ENCODE data around the gene GAB3.

DNA sequence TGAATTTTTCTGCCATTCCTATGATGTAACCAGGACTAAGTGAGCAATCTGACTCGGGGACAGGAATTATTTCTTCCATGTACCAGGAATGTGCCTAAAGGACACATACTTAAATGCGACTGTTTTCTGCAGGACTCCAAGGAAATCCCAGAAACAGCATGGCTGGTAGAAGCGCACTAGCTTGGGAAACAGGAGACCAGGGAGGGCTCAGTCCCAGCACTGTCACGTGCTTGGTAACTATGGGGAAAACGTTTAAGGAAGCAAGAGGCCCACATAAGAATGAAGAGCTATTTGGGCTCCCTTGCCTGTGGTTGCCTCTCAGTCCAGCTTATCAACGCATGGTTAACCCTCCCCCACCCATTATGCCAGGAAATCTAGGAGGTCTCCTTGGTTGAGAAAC is 34.8 kb upstream of the GAB3 start:
- no peak for TF ChIP-seq POLR2A (IDR thresholded peaks at IDR 0.05)
- TF ChIP-seq, protein P1, sequence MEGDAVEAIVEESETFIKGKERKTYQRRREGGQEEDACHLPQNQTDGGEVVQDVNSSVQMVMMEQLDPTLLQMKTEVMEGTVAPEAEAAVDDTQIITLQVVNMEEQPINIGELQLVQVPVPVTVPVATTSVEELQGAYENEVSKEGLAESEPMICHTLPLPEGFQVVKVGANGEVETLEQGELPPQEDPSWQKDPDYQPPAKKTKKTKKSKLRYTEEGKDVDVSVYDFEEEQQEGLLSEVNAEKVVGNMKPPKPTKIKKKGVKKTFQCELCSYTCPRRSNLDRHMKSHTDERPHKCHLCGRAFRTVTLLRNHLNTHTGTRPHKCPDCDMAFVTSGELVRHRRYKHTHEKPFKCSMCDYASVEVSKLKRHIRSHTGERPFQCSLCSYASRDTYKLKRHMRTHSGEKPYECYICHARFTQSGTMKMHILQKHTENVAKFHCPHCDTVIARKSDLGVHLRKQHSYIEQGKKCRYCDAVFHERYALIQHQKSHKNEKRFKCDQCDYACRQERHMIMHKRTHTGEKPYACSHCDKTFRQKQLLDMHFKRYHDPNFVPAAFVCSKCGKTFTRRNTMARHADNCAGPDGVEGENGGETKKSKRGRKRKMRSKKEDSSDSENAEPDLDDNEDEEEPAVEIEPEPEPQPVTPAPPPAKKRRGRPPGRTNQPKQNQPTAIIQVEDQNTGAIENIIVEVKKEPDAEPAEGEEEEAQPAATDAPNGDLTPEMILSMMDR (IDR thresholded peaks at IDR 0.05): no peak
- TF ChIP-seq POLR2AphosphoS5 (IDR thresholded peaks at IDR 0.05): no peak
- TF ChIP-seq EP300 (IDR thresholded peaks at IDR 0.05): no peak

Measured in sigmoid colon (tissue), 4 donors.